GM21786 (cell line): Measurements from ENCODE around the gene WNT8A.
A peak's percentile ranks its signal among the peaks of the same experiment; 100 is the strongest.
"Not testable (repeated sequence)": the region's sequence is repeated elsewhere in the genome, so short reads cannot be mapped to it uniquely, and the experiment has no call there.

Experiments used
- ATAC-seq: cut with Tn5 transposase; IDR thresholded peaks from one replicate; pipeline ENCODE4 v1.9.1; 2021; ENCODE audit not compliant: unreplicated experiment

The WNT8A gene

GRCh38 chr5:138083702-138084101, at the start of gene WNT8A:
Gene WNT8A (plus strand): TSS chr5:138084033. CDS start chr5:138084128, 95 bp downstream.
- no peak for ATAC-seq

DNA sequence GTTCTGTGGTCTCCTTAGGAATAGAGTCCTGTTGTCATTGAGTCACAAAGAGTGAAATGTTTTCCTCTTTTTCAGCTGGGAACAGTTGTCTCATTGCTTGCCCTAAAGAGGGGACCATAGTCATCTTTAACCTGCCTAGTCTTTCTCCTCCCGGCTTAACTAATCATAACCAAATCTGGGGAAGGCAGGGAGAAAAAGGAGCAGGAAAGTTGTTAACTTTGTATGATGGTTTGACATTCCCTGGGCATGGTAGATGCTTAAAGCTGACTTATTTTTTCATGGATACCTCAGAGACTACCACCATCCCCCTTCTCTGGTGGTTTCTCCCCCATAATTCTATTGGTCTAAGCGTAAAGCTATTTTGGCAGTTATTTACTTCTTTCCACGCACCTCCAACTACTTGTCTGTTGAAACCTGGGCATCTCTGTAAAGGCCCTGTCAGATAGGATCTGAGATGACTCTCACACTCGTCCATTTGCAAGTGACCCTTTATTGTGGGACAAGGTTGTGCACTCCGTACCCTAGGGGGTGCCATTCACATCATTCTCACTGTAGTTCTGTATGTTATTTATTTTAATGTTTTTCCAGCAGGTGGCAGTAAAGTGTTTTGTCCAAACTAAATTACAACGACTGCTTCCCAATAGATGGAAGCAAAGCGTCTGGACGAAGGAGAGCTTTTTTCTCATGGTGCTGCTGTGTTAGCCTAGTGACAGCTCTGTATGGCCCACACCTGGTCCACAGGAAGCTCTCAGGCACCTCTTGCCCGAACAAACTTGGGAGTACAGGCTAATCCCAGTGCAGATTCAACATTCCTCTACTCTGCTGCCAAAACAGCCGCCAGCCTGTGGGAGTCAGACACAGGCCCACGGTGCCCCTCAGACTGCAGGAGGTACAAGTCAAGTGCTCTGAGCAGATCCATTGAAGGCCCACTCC, 48.0 kb upstream of the WNT8A start:
- ATAC-seq: peak; percentile 33

GRCh38 chr5:138037271-138037670, 46.6 kb upstream of the WNT8A start:
- ATAC-seq: no peak

- ATAC-seq: no peak
Measured at GRCh38 chr5:138037907-138038633, 45.8 kb upstream of the WNT8A start.

DNA sequence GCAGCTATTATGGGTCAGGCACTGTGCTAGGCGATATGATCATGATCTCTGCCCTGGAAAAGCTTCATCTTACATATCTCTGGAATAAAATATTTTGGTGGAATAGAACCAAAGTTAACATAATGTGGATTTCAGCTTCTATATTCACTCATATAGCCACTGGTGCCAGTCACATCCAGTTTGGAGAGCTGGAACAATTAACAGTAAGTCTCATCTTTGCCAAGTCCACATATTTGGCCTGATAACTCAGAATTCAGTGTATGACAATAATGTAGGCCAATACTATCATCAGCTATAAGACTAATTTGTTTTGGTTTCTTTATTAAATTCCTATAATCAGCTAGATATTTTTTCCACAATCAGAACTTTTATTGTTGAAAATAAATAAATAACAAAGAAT, 45.0 kb upstream of the WNT8A start:
- ATAC-seq: no peak

- not testable (repeated sequence) for ATAC-seq
Measured at GRCh38 chr5:138045283-138045682, 38.5 kb upstream of the WNT8A start.

DNA sequence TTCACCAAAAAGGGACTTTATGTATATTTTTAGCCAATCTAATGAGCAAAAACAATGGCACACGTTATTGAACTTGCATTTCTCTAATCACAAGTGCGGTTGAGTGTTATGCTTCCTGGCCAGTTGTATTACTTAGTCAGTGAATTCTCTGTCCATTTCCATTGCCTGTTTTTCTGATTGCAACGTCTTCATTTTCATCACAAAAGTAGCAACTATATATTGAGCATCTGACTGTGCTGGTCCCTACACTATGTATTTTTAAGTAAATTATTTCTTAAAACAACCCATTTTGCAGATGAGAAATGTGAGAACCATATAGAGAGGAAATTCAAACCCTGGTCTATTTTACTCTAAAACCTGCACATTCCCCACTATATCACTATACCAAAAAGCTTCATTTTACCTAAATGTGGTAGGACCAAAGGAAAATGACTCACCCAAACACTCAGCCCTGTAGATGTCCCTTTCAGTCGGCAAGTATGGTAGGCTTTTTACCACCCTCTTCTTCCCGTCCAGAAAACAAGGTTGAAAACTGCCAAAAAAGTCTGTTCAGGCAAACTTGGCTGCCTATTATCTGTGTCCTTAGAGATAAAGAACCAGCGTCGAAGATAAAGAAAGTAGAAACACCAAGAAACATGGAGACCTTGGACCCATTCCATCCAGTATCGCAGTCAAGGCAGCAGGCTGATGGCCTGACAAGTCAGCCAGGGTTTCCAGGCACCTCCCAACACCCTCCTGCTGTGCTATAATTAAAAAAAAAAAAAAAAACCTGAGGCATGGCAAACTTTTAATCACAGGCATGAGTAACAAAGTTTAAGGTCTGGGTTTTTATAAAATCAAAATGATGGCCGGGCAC, 32.2 kb upstream of the WNT8A start:
- no peak for ATAC-seq

GRCh38 chr5:138052718-138053117, 31.1 kb upstream of the WNT8A start:
- ATAC-seq: not testable (repeated sequence)

- no peak for ATAC-seq
Measured at GRCh38 chr5:138053554-138053953, 30.3 kb upstream of the WNT8A start.

DNA sequence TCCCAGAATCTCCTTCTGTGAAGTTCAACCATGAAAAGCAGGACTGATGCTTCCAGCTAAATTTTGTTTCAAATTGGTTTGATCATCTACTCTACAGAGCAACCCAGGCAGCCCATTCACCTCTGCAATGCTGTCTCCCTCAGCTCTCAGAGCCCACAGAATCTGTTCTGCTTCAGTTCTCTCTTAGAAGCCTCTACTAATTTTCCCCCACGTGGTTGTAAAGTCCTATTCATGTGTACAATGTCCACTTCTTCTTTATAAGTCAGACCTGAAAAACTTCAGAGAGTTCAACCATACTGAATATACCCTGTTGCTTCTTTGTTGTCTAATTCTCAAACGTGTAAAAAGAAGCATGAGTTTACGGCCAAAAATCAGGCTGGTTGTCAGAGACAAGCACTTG, 29.6 kb upstream of the WNT8A start:
- no peak for ATAC-seq

GRCh38 chr5:138054847-138055558, 28.8 kb upstream of the WNT8A start:
- ATAC-seq: no peak

GRCh38 chr5:138064526-138064925, 19.3 kb upstream of the WNT8A start:
- ATAC-seq: no peak

- ATAC-seq: no peak
Measured at GRCh38 chr5:138065102-138065501, 18.7 kb upstream of the WNT8A start.

GRCh38 chr5:138067945-138068344, 15.9 kb upstream of the WNT8A start:
- no peak for ATAC-seq

DNA sequence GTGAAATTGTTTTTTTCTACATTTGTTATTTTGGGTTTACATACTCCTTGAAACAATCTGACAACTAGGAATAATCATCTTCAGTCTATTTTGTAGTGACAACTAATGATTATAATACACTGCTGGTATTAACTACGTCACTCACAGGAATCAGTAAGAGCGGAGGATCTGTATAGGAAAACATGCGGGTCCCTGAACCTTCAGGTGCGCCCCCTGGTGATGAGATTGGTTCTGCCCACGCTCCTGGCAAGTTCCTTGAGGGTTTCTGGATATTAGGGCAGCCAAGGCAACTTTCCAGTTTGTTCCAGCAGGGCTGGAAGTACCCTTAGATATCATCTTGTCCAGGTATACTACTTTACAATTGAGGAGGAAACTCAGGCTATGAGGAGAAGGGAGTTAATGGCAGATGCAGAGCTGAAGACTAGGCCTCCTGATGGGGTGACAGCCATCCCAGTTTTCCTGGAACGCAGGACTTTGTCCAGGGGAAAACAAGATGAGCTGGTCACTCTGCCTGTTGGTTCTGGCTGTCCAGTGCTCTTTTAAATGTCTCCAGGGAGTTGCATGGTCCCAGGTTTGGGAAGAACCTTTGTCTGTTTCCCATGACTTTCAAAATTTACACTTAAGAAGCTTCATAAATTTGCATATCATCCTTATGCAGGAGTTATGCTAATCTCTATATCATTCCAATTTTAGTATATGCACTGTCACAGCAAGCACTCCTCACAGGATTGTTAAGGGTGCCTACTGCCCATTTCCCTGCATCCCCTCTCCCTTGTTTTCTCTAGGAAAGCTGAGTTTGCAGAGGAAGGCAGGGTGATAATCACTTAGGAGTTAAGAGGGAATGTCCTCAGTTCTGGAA, 14.9 kb upstream of the WNT8A start:
- peak; percentile 75 for ATAC-seq

- ATAC-seq: not testable (repeated sequence)
Measured at GRCh38 chr5:138070026-138070425, 13.8 kb upstream of the WNT8A start.

GRCh38 chr5:138077064-138077696, 6.7 kb upstream of the WNT8A start:
- no peak for ATAC-seq

DNA sequence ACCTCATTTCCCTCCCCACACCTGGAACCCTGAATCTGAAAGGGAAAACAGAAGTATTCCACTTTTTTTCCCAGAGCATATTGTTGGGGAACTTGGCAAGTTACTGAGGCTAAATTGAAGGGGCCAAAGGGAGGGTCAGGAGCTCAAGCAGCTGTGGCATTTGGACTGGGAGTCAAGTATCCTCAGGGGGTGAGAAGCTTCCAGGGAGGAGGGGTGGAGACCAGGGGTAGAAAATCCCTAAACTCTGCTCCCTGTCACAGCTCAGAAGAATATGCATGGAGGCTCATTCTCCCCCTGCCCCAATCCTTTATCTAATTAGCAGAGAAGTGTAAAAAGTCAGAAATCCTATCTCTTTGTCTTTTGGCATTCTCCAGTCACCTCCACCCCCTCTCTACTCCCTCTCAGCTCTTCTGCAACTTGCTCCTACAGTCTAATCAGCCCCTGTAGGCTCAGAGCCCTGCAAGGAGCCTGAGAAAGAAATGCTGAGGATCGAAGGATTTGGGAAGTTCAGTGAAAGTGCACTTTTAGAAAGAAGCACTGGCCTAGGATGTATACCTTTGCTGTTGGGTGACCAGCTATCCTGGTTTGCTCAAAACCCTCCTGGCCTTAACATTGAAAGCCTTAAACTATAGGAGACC, 5.7 kb upstream of the WNT8A start:
- no peak for ATAC-seq

- no peak for ATAC-seq
Measured at GRCh38 chr5:138082033-138082432, 1.8 kb upstream of the WNT8A start.
